GM12878 (cell line): ENCODE measurements around the gene AGAP2. TPM values are rescaled to one million over a fixed set of nuclear protein-coding genes. Genes with fewer than 3 reads are reported as not detected.

Experiments used
- ATAC-seq: fragments of 200-7000 bp; cut with Tn5 transposase; 3 replicates; pipeline ENCODE4 v1.9.1; 2020; ENCODE audit warnings: mild to moderate bottlenecking, moderate library complexity
- BruUV-seq: library from RNA; stranded (reverse); fragments of 400-500 nt; replicated peaks from 2 replicates; lab custom pipeline; 2021; lab: Mats Ljungman, UMichigan
- CTCF ChIA-PET: fragments of 300-600 bp; sonication (Branson Sonifier 250); formaldehyde crosslinking; extraction: SDS; loops from one replicate; lab custom pipeline; 2021; ENCODE audit warnings: inconsistent platforms; lab: Yijun Ruan, JAX
- POLR2A ChIA-PET: fragments of 350-600 bp; formaldehyde crosslinking; extraction: SDS; loops from one replicate; lab custom pipeline; 2021; ENCODE audit warnings: inconsistent platforms; lab: Charles Lee
- RAD21 ChIA-PET: fragments of 300-600 bp; sonication (Branson Sonifier 250); formaldehyde crosslinking; loops from one replicate; lab custom pipeline; 2023; ENCODE audit warnings: antibody characterized with exemption; ENCODE audit not compliant: unreplicated experiment; lab: Charles Lee
- SMC1A ChIA-PET: fragments of 300-600 bp; sonication (Branson Sonifier 250); formaldehyde crosslinking; loops from one replicate; lab custom pipeline; 2023; ENCODE audit not compliant: unreplicated experiment, uncharacterized antibody; lab: Charles Lee
- DNase-seq: peaks from one replicate; pipeline ENCODE4 v3.0.0-alpha.2; 2011; ENCODE audit warnings: low read depth, low spot score
- FAIRE-seq: peaks from 3 replicates; lab custom pipeline; 2011; peaks lifted over from hg19 to GRCh38; lab: Jason Lieb, UNC
- H2AFZ ChIP-seq: 2 replicates; pipeline ENCODE4 v1.6.0; 2011; ENCODE audit warnings: low read depth, low read length, control low read depth; ENCODE audit not compliant: control insufficient read depth
- H3K27ac ChIP-seq: 2 replicates; pipeline ENCODE4 v1.5.1; 2011; ENCODE audit warnings: control low read depth; ENCODE audit not compliant: control insufficient read depth, insufficient read depth
- H3K27me3 ChIP-seq, 2 experiments: replicated peaks in 1 of 2; 2 replicates each; pipeline versions ENCODE4 v1.6.0 to v1.6.1; 2011; ENCODE audit warnings: low read length in 1 of 2; ENCODE audit not compliant: control insufficient read depth in 2 of 2, insufficient read depth in 2 of 2
- H3K36me3 ChIP-seq, 2 experiments: 2 replicates each; pipeline ENCODE4 v1.5.1; 2011; ENCODE audit warnings: low read length in 1 of 2; ENCODE audit not compliant: control insufficient read depth in 2 of 2, insufficient read depth in 2 of 2
- H3K4me1 ChIP-seq: 2 replicates; pipeline ENCODE4 v1.6.1; 2011; ENCODE audit warnings: mild to moderate bottlenecking, low read length, moderate library complexity, mixed read lengths; ENCODE audit not compliant: control insufficient read depth, insufficient read depth
- H3K4me2 ChIP-seq: 2 replicates; pipeline ENCODE4 v1.6.0; 2011; ENCODE audit warnings: control low read depth; ENCODE audit not compliant: control insufficient read depth, insufficient read depth
- H3K4me3 ChIP-seq: fragments of 200-600 bp; sonication (generic); 2 replicates; pipeline ENCODE4 v1.5.1; 2016
- H3K79me2 ChIP-seq: 2 replicates; pipeline ENCODE4 v1.6.0; 2011; ENCODE audit warnings: low read length; ENCODE audit not compliant: control insufficient read depth, insufficient read depth
- H3K9ac ChIP-seq: 2 replicates; pipeline ENCODE4 v1.8.0; 2011; ENCODE audit warnings: low read length, control low read depth, mixed read lengths; ENCODE audit not compliant: control insufficient read depth, insufficient read depth
- H3K9me3 ChIP-seq: replicated peaks from 3 replicates; pipeline ENCODE4 v1.5.1; 2011; ENCODE audit warnings: mild to moderate bottlenecking, low read length; ENCODE audit not compliant: control insufficient read depth, insufficient read depth
- H4K20me1 ChIP-seq: 2 replicates; pipeline ENCODE4 v1.6.0; 2011; ENCODE audit not compliant: control insufficient read depth, insufficient read depth
- ATF7 ChIP-seq: fragments of 450-650 bp; IDR thresholded peaks from 2 replicates; pipeline ENCODE4 v1.6.1; 2016; ENCODE audit warnings: low read depth, mild to moderate bottlenecking
- FOS ChIP-seq: IDR thresholded peaks from 3 replicates; pipeline ENCODE4 v1.6.1; 2011; ENCODE audit warnings: borderline replicate concordance; ENCODE audit not compliant: insufficient read length; ENCODE audit errors: extremely low read depth
- HDAC6 ChIP-seq: fragments of 200-600 bp; sonication (generic); IDR thresholded peaks from one replicate; pipeline ENCODE4 v1.8.0; 2017; ENCODE audit warnings: antibody characterized with exemption; ENCODE audit not compliant: unreplicated experiment
- KDM1A ChIP-seq: fragments of 200-600 bp; sonication (generic); IDR thresholded peaks from 2 replicates; pipeline ENCODE4 v1.6.1; 2016; ENCODE audit warnings: borderline replicate concordance
- RCOR1 ChIP-seq: conservative IDR thresholded peaks from 2 replicates; pipeline ENCODE4 v1.6.1; 2012; ENCODE audit warnings: low read depth, low read length, improper control_type of control experiment
- SMC3 ChIP-seq: IDR thresholded peaks from 2 replicates; pipeline ENCODE4 v1.6.1; 2011; ENCODE audit warnings: low read length, improper control_type of control experiment, borderline replicate concordance
- USF1 ChIP-seq: IDR thresholded peaks from 2 replicates; pipeline ENCODE4 v1.6.1; 2011; ENCODE audit warnings: borderline replicate concordance, low read depth, mild to moderate bottlenecking, moderate library complexity, mixed read lengths, low read length; ENCODE audit not compliant: insufficient read depth; ENCODE audit errors: extremely low read length
- whole genome bisulfite sequencing: methylation state at CpG from one replicate; pipeline ENCODE4 v1.1.6; 2016; ENCODE audit warnings: low lambda C conversion rate; ENCODE audit not compliant: insufficient replicate concordance, insufficient coverage; ENCODE audit errors: missing lambda C conversion rate; 5-methylcytosine and 5-hydroxymethylcytosine counted together
- in situ Hi-C: fragments of 300-500 bp; cut with MboI; formaldehyde crosslinking; loops from 9 replicates; pipeline ENCODE4 v1.14.3; 2018; ENCODE audit warnings: mixed read lengths
- intact Hi-C: fragments of 100-400 bp; cut with micrococcal nuclease; formaldehyde crosslinking; loops from one replicate; pipeline ENCODE4 v1.14.2; 2022; ENCODE audit not compliant: unreplicated experiment
- polyA plus RNA-seq, 11 experiments: library from polyadenylated mRNA; depleted of rRNA in 4 of 11; unstranded in 6 of 11; stranded (reverse) in 5 of 11; fragments of >200 nt; fragmentation: Nextera tagmentation in 4 of 11; fragmentation: Illumina TruSeq in 1 of 11; extraction: Ambion mirVana in 4 of 11; extraction: Trizol in 1 of 11; gene quantifications; 1 replicate in 1 of 11; 2 replicates in 10 of 11; pipeline versions ENCODE4 v1.2.1 to v1.2.3, GENCODE V29; 2011 to 2016; ENCODE audit warnings: inconsistent platforms in 2 of 11, missing spikeins in 2 of 11, low read depth in 1 of 11
- total RNA-seq, 4 experiments: library from RNA; depleted of rRNA in 3 of 4; stranded (reverse); fragments of >200 nt in 3 of 4; fragmentation: Illumina TruSeq in 1 of 4; extraction: Trizol in 1 of 4; gene quantifications; 2 replicates each; pipeline versions ENCODE4 v1.2.1 to v1.2.3, GENCODE V29; 2013 to 2021

The AGAP2 gene
- total and polyA plus RNA-seq, 10 of the 15 experiments (the other 5 are each of a cell fraction or from before 2014, with no cell fraction given): 0.29 to 19.8 (median 11.0) TPM

GRCh38 chr12:57781244-57781643 lies 42.7 kb upstream of the AGAP2 start:
- Histone ChIP-seq H3K9me3 (no peaks in the 10 kb centered on the region), H3K4me2 (no peak overlapping the region), H3K4me3 (no peak overlapping the region), H2AFZ (no peak overlapping the region), H3K36me3 (peaks cover 0 to 7% of the 10 kb centered on the region in 2 experiments; a peak in 1 of 4 replicates), H3K4me1 (peaks cover 8% of the 10 kb centered on the region; the same call in 1 of the 2 replicates), H3K27me3 (no peaks in the 10 kb centered on the region), H4K20me1 (no peaks in the 10 kb centered on the region), H3K9ac (no peak overlapping the region), H3K79me2 (peaks cover 15% of the 10 kb centered on the region), H3K27ac (no peak overlapping the region)
- in situ Hi-C loops: no loop called here
- 70% methylated on average over 3 of the region's 3 CpGs for WGBS
- no peak for FAIRE-seq
- no peak for DNase-seq
- POLR2A ChIA-PET: interaction anchor here (0.6 kb wide), 2 partner anchors 29 to 131 kb away, joined by 3 to 4 read pairs; partner anchors contain the start of gene CDK4
- SMC1A ChIA-PET: interaction anchor here (0.8 to 2.3 kb wide), 9 partner anchors 10 to 322 kb away, joined by 3 to 6 read pairs (median 3); partner anchors contain the start of genes GLI1 and TSPAN31
- no peak for ATAC-seq
- intact Hi-C loops: no loop called here
- no TSS peak for BruUV-seq
- RAD21 ChIA-PET: interaction anchor here (0.7 to 1.3 kb wide), 5 partner anchors 9 to 160 kb away, joined by 3 to 5 read pairs (median 4); partner anchors contain the start of genes ATP23, CYP27B1, EEF1AKMT3 and METTL1
- TF ChIP-seq SMC3 (no peak), FOS (no peak), RCOR1 (no peak), KDM1A (no peak), ATF7 (no peak), USF1 (no peak), HDAC6 (no peak)
- CTCF ChIA-PET: interaction anchor here (0.6 to 2.1 kb wide), 12 partner anchors 9 to 189 kb away, joined by 3 to 16 read pairs (median 5); partner anchors contain the start of genes EEF1AKMT3 and METTL1
